DMS 273 (cell line): ENCODE measurements around the gene NFIA.

Experiments used
- DNase-seq: peaks from one replicate; lab custom pipeline; 2025; ENCODE audit not compliant: unreplicated experiment; lab: John Stamatoyannopoulos, UW

NFIA gene

DNA sequence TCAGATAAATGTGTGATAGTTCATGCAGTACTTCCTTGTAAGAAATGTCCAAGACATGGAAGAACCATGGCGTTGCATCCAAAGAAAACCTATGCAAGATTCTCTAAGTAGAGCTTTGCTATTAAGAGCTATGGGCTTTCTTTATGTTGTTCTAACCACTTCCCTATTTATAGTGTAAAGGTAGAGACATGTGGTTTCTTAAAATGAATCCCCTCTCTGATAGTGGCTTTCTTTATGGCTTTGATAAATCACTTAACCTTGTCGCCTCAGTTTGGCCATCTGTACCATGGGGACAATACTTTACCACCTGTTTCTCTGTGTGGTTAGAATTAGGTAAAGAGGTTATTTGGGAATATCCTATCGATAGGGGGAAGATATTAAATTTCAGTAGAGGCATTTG is 305.5 kb downstream of the NFIA start:
- DNase-seq, result no peak

DNA sequence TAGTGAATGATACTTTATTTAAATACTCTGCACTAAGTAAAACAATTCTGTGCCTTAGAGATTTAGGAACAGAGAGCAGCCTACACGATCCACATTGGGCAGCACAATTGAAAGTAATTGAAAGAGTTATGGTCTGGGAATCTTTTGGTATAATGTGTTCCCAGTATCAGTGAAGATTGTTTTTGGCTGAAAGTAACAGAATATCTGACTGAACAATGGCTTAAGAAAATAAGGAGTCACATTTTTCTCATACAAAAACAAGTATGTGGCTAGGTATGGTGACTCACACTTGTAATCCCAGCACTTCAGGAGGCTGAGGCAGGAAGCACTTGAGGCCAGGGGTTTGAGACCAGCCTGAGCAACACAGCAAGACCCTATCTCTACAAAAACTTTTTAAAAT is 306.2 kb downstream of the NFIA start:
- DNase-seq, result no peak

DNA sequence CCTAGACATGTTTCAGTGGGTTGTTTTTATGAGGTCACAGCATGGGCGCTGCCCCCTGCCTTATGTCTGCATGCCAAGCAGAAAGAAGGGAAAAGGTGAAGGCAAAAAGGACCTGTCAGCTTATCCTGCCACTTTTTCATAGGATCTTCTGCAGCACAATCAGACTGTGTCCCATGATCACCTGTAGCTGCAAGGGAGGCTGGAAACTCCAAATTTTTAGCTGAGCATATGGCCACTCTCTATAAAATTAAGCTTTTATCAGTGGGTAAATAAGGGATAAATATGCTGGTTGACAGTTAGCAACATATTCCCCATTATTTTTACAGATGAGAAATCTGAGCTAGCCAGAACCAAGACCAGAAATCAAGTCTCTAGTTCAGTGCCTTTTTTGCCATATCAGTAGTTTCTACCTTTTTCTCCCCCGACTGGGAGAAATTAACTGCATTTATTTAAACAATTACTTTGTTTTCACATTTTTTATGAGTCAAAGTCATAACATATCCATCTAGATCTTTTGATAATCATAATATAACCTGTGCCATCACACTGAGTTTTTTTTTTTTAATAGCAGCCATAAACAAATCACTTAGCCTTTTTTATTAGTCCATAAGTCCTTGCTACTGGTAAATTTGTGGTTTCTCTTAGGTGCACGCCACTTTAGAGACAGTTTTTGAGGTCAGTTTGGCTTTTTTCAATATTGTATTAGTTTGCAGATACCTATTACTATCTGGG is 307.0 kb downstream of the NFIA start:
- DNase-seq, result no peak

DNA sequence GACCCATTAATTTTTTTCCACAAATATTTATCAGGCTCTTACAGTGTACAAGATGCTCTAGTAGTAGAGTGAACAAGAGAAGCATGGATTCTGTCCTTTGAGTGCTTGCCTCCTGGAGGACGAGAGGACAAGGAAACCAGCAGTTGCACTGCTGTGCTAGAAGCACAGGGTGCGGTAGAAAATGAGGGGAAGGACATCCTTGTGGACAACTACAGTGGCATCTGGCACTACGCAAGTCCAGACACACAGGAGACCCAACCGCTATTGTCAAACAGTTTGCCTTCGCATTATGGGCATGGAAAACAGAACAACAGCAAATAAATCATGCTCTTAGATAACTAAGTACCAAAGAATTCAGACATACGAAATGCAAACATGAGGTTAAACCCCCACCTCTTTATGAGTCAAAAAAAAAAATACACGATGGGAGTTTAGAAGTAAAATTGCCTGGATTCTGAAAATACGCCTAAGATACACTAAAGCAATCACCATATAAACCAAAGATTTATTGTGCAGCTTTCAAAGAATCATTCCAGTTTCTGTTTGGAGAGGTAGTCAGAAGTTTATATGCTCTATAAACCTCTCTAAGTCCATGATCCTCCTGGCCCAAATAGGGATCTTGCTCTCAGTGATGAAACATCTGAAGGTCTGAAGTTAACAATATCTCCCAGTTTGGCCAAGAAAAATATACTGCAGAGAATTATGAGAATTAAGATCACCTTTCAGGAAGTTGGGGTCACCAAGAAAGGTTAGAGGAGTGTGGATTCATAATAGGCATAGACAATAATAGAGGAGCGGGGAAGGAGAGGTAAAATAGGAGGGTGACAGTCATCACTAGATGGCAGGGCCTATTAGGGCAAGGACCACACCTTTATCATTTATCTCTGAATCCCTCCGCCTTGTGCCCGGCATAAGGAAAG is 307.8 kb downstream of the NFIA start:
- no peak for DNase-seq

DNA sequence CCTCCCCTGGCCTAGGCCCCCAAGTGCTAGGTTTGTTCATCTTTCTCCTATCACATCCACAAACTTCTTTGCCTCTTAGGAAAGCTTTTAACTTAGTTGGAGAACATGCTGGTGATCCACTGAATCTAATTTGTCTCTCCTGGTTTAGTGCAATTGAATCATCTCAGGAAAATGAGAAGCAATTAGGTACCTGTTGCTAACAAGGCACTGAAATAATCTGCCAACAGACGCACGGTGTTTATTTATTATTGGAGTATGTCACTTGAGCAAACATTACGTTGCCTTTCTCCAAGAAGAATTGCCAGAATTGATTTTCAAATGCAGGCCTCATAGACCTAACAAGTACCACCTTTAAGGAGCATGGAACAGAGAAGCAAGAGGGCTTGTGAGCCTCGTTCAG is 309.4 kb downstream of the NFIA start:
- DNase-seq, result no peak

DNA sequence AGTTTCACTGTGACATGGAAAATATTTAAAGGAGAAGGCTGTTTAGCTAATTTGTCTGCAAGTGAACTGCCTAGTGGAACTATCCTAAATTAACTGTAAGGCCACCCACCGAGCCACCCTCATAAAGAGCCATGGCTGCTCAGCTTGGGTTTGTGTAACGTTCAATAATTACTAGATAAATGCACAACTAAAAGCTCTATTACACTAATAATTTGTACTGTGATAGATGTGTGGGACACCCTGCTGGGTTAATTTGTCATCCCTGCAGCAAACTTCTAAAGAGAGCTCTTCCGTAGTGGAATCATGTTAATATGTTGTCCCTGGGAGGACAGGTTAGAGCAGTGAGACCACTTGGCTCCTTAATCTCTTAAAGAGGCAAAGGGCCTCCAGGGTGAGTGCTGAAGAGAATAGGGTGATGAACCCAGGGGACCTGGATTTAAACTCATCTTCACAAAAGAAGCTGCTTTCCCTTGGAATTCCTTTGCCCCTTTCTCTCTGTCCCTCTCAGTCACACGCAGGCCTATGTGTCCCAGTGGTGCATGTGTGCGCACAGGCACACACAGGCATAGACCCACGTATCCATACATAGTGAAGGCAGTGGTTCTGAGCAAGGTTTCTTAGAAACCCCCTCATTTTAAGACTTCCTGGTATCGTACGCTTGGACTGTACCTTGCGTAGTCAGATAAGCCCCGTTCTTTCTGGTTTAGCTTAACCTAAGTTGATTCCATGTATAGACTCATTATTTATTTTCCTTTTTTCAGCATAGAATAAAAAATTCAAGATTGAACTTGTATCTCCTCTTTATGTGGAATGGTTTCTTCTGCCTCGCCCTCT is 310.3 kb downstream of the NFIA start:
- no peak for DNase-seq

DNA sequence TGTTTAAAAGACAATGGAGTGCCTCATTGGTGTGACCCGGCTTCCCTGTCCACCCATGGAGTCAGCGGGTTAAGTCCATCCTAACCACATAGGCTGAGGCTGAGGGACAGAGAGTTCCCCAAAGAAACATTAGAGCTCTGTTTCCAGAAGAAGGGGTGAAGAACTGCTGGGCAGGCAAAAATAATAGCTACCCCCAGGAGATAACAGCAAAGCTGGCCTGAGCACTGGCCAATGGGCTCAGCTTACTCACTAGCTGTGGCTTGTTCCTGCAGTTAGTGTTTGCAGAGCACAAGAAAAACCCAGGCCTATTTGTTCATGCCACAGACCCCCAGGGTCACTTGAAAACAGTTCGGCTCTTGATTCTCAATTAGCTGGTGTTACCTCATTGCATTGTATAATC is 311.2 kb downstream of the NFIA start:
- DNase-seq, result no peak

DNA sequence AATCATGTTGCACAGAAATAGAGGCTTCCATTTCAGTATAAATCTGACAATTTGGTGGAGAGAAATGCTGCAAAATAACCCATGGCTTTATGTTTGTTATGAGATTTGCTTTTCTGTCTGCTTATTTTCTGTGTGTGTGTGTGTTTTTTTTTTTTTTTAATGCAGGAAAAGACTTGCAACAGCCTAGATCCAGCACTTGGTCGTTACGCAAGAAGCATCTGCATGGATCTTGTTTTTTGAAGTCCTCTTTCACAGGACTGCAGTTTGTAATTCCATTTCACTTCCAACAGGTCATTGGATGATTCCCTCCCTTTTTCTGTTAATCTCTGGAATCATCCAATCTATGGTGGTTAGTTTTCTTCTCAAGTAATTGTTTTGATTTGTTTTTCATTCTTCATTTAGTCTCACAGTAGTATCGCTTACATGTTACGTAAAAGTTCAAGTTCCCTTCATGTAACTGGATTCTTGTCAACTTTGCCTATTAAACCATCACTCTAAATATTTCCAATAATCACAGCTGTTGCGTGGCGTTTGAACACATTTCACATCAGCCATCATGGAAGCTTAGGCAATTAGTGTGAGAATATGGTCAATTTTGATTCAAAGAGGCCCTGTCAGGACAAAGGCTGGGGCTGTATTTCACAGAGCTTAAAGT is 312.9 kb downstream of the NFIA start:
- no peak for DNase-seq

DNA sequence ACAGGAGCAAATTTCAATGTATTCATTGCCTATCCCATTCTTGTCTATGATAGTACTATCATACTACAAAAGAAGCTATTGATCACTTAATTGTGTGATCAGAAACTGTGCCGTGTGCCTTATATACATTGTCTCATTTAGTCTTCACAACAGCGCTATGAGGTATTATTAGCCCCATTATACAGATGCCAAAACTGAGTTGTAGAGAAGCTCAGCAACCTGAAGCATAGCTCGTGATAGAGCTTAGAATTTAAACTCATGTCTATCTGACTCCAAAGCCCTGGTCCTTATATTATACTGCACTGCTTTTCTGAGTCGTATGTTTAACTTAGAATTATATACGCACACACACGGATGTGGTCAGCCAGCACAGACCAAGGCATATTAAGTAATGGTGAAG is 315.1 kb downstream of the NFIA start:
- DNase-seq, result no peak

DNA sequence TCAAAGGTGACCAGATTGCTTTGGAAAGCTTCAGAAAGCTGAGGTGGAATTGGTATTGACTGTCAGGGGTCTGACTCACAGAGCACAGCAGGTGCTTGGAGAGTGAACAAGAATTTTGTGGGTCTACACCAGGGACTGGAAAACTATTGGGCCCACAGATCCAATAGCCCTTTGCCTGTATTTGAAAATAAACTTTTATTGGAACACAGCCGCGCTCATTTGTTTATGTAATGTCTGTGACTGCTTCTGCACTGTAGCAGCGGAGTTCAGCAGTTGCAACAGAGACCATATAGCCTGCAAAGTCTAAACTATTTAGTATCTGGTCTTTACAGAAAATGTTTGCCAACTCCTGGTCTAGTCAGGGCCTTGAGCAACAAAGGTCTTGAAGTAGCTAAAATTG is 315.6 kb downstream of the NFIA start:
- DNase-seq, result no peak

DNA sequence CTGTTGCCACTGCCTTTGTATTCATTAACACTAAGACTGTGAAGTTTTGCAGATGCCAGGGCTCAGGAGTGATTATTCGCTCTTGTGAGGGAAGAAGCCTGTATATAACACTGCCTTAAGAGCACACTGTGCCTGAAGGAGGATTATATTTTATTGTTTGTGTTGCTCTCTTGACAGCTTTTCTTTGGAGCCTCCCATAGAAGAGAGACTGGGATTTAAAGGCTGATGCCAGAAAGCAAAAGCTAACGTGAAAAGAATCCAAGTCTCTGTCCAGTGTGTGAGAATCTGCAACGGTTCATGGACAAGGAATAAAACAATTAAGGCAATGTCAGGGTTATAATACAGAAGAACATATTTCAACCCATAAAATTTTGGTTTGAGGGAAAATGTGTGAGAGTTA is 316.8 kb downstream of the NFIA start:
- no peak for DNase-seq

DNA sequence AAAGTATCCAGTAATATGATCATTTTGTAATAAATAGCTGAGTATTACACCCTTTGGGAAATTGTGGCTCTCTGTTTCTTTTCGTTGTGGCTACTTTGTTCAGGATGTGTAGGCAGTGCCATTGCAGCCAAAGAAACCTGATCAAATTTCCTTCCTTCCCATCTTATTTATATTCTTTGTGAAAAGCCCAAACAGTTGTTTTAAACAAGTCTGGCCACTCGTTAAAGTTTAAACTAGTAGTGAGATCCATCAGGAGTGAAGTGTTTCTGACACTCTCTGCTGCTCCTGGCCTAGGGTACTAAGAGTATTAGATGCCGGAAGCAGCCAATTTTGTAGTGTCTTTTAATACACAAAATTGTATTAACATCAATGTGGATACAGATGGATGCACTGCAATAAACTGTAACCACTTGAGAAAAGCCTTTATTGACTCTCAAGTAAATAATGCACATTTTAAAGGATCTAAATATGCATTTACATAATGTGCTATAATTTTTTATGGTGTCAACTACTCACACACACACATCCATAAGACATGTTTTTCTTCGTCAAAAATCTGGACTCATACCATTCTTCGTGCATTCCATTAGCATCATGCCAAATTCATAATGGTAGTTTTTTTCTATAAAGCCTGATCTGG is 317.9 kb downstream of the NFIA start:
- DNase-seq, result no peak

DNA sequence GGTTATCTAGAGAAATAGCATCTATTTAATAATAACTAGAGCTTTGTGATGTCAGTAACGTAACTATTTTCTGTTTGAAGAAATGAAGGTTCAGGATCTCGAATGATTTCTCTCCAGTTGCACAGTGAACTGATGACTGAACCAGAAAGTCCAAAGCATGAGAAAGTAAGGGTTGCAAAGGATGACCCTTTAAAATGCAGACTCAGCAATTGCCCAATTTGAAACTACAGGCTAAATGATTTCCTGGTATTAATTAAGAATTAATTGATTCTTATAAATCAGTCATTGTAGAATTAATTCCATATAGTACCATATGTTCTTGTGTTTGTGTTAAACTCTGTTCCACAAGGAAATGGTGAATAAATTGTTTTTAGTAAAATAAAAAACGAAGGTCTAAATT is 318.6 kb downstream of the NFIA start:
- DNase-seq, result no peak

DNA sequence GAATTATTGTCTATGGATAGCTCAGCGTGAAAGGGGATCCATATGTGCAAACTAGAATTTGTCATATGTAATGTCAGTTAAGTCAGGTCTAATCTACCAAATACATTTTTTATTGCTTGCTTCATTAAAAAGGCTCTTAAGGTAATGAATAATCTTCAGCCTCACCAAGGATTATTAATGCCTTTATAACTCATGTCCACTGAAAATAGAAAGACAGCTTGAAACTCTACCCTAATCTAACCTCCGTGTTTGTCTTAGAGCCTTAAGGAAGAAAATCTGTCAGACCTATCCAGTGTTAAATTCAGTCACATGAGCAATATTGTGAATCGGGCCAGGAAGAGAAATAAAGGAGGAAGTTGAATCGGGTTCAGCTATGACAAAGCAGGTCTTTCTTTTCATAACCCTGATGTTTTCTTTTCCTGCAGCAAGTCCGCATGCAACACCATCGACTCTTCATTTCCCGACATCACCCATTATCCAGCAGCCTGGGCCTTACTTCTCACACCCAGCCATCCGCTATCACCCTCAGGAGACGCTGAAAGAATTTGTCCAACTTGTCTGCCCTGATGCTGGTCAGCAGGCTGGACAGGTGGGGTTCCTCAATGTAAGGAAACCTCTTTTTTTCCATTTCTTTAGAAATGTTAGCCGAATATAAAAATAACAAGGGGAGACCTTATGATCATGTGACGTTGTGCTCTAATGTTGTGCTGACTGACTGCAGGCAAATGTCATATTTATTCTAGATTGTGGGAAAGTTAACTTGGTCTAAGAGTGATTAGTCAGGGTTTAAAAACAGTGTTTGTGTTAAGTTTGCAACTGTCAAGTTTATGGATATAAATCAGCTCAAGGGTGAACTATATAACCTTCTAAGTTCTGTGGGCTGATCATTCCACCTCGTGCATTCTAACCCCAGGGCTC is 321.6 kb downstream of the NFIA start:
- DNase-seq, result no peak

DNA sequence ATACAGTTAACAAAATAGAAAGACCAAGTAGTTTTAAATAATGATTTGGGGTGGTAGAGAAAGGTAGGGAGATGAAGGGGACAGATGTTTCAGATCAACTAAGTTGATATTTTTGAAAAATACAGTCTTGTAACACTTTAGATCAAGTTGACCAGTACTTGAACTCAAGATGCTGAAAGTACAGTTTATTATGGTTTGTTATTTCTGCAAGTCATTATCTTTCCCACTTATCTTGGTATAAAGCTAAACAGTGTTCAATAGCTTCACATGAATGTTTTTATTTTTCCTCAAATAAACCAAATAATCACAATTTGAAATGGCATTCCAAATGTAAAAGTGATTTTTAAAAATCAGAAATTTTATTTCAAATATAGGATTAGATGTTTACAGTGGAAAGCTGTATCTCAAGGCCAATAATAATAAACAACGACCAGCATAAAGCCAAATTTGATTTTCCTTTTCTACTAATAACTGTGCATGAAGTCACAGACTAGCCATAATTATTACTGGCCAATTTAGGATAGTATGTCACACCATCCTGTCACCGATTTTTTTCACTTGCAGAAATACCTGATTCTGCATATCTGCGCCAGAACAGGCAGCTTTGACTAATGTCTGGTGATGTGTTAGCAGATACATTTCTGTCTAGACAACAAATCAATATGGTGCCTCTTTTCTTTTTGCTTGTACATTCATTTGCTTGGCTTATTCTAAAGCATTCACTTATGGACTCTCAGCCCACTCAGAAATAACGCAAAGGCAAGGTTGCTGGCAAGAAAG is 322.4 kb downstream of the NFIA start:
- no peak for DNase-seq

DNA sequence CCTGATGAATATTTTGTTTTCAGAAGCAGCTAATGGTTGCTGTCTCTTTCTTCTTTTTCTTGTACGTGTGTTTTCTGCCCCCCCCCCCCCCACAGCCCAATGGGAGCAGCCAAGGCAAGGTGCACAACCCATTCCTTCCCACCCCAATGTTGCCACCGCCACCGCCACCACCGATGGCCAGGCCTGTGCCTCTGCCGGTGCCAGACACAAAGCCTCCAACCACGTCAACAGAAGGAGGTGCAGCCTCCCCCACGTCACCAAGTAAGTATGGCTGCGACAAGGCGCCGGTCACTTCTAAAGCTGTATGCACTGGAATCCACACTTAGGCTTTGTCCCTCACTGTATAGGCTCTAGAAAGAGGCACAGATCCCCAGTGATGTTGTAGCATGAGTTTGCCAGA is 324.1 kb downstream of the NFIA start:
- DNase-seq, result no peak

DNA sequence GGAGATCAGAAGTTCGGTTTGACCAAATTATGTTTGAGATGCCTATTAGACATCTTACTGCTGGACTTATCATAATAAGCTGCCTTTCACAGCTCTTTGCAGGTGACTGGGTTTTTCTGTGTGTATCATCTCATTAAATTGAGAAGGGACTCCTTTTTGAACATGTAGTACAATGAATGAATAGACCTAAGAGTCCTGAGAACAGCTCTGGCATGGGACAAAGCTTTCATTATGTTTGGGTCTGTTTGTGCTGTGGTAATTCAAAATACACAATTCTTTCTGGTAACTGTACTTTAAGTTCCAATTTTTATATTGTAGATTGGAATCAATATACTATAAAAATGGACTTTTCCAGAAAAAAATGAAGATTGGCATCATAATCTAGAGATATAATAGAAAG is 330.2 kb downstream of the NFIA start:
- DNase-seq, result no peak

DNA sequence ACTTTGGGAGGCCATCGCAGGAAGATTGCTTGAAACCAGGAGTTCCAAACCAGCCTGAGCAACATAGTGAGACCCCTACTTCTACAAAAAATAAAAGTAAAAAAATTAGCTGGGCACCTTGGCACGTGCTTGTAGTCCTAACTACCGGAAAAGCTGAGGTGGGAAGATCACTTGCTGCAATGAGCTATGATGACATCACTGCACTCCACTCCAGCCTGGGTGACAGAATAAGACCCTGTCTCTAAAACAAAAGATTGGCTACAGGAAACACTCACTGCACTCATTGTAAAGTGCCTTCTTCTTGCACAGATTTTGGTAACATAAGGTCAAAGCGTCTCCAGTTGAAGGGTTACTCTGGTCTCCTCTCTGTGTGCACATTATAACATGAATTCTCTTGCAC is 336.8 kb downstream of the NFIA start:
- DNase-seq, result no peak

DNA sequence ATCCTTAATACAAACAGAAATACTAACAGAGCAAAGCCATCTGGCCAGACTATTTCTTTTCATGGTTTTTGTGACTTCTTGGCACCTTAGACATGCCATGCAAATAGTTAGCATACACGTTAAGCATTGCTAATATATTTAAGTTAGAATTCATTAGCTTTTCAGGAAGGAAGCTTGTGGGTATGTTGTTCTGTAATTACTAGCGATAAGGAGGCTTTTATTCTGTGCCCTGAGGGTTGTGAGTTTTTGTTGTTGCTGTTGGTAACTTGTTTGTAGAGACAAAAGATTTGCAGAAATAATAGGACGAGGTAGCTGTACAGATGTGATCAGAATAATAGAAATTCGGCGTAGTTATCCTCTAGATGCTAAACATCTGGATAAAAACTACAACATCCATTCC is 337.3 kb downstream of the NFIA start:
- no peak for DNase-seq
